GM18873 (cell line): ENCODE data around the gene SDC1.

Source experiments
- ATAC-seq: cut with Tn5 transposase; IDR thresholded peaks from one replicate; pipeline ENCODE4 v1.9.1; 2021; ENCODE audit warnings: mild to moderate bottlenecking, moderate library complexity, moderate number of reproducible peaks; ENCODE audit not compliant: unreplicated experiment, low FRiP score

The SDC1 gene

GRCh38 chr2:20156076-20156759 is 68.7 kb downstream of the SDC1 start:
- ATAC-seq: no peak

DNA sequence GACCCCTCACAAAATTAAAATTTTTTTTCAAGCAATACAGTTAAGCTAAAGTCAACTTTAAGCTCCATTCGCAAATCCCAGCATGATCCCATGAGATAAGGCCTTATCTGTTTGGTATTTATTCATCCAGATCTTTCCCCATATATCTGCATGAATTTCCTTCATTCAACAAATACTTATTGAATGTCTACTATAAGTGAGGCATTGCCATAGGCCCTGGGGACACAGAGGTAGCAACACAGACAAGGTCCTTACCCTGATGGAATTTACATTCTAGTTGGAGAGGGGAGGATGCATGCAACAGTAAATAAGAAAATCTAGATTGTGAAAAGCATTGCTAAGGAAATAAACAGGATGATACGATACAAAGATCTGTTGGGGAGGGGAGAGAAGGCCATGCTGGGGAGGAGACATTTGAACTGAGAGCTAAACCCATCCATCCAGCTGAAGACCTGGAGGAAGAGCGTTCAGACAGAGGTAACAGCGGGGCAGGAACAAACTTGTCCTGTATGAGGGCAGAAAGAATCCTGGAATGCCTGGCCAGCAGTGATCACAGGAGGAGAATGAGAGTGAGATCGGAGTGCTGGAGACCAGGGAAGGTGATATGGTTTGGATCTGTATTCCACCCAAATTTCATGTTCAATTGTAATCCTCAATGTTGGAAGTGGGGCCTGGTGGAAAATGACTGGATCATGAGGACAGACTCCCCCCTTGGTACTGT is 71.6 kb downstream of the SDC1 start:
- ATAC-seq: no peak

- ATAC-seq: no peak
These were observed 73.9 kb downstream of the SDC1 start for GRCh38 chr2:20150806-20151571.
